Gastrocnemius medialis (tissue), 4 donors: Measurements from ENCODE around the gene MYT1. TPM values are rescaled to one million over a fixed set of nuclear protein-coding genes. Genes with fewer than 3 reads are reported as not detected.

Experiments
- ATAC-seq, 2 donors: fragments of 150-250 bp; one replicate each; pipeline ENCODE4 v1.9.1; 2016
- DNase-seq, 2 donors: peaks; one replicate each; pipeline ENCODE4 v3.0.0-alpha.2; 2019
- H3K27ac ChIP-seq, 4 donors: fragments of 200-600 bp; sonication (generic); 1 replicate in 1 of 4; 2 replicates in 3 of 4; pipeline ENCODE4 v1.5.1; 2016 to 2018; ENCODE audit warnings: mild to moderate bottlenecking in 2 of 4, moderate library complexity in 1 of 4
- H3K27me3 ChIP-seq, 3 donors: fragments of 200-600 bp; sonication (generic) in 2 of 3; 1 replicate in 1 of 3; 2 replicates in 2 of 3; pipeline versions ENCODE4 v1.5.1 to v1.6.0; 2016 to 2019; ENCODE audit warnings: mild to moderate bottlenecking in 1 of 3, moderate library complexity in 1 of 3
- H3K36me3 ChIP-seq, 2 donors: fragments of 200-600 bp; sonication (generic) in 1 of 2; one replicate each; pipeline ENCODE4 v1.5.1; 2017 to 2018
- H3K4me1 ChIP-seq, 2 donors: fragments of 200-600 bp; sonication (generic) in 1 of 2; one replicate each; pipeline ENCODE4 v1.5.1; 2016 to 2017; ENCODE audit warnings: mild to moderate bottlenecking in 2 of 2
- H3K4me3 ChIP-seq, 4 donors: fragments of 200-600 bp; sonication (generic) in 3 of 4; 1 replicate in 1 of 4; 2 replicates in 3 of 4; pipeline ENCODE4 v1.5.1; 2016 to 2019; ENCODE audit warnings: mild to moderate bottlenecking in 2 of 4
- H3K9me3 ChIP-seq, 3 donors: fragments of 200-600 bp; sonication (generic) in 2 of 3; 1 replicate in 1 of 3; 2 replicates in 2 of 3; pipeline ENCODE4 v1.5.1; 2016 to 2019
- CTCF ChIP-seq, 5 experiments: fragments of 450-650 bp in 3 of 5; fragments of 200-600 bp in 2 of 5; sonication (generic) in 2 of 5; IDR thresholded peaks in 4 of 5; conservative IDR thresholded peaks in 1 of 5; 1 replicate in 4 of 5; 2 replicates in 1 of 5; pipeline ENCODE4 v1.5.1; 2016 to 2019; ENCODE audit warnings: antibody characterized with exemption in 5 of 5, mild to moderate bottlenecking in 3 of 5, moderate library complexity in 3 of 5
- POLR2A ChIP-seq, 2 donors: fragments of 450-650 bp; IDR thresholded peaks; one replicate each; pipeline ENCODE4 v1.6.1; 2017; ENCODE audit warnings: antibody characterized with exemption in 2 of 2, mild to moderate bottlenecking in 2 of 2, moderate library complexity in 2 of 2
- in situ Hi-C, 4 donors: fragments of 200-750 bp; cut with MboI; loops; one replicate each; pipeline versions ENCODE4 v1.15.0 to v1.8.0; 2017; ENCODE audit warnings: low sequenced_read_pairs in 4 of 4
- intact Hi-C: fragments of 100-400 bp; cut with DNase I; formaldehyde crosslinking; loops from one replicate; pipeline ENCODE4 v1.15.1; 2023; ENCODE audit warnings: low total_unique reads
- total RNA-seq, 4 donors: library from RNA; depleted of rRNA; stranded (reverse); fragments of >200 nt; gene quantifications; one replicate each; pipeline versions ENCODE4 v1.1.0 to v1.2.3, GENCODE V29; 2016

Gene MYT1
- total RNA-seq, 4 donors from 2014 or later = not detected

DNA sequence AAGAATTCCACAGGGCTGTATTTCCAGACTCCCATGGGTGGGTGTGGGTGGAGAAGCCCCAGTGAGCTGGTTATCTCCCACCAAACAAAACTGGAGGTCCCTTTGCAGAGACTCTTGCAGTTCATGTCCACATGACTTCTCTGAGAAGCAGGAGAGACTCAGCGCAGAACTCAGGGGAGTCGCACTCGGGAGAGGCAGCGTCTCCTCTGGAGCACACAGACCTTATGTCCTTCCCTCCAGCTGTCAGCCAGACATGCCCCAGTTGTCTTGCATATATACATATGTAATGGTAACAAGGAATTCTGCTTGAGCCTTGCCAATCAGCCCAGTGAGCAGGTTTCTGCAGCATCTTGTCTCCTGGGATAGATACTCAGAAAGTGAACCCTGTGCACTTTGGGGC is 23.8 kb downstream of the MYT1 start:
- no peak for TF ChIP-seq CTCF (IDR thresholded peaks at IDR 0.05 in 4 of 5, conservative IDR thresholded peaks at IDR 0.05 in 1 of 5)
- no peak for TF ChIP-seq POLR2A (IDR thresholded peaks at IDR 0.05)
- Histone ChIP-seq H3K4me3 (no peak overlapping the region), H3K27ac (no peak overlapping the region), H3K4me1 (no peaks in the 10 kb centered on the region), H3K36me3 (no peaks in the 10 kb centered on the region), H3K27me3 (peaks cover 7 to 9% (median 7%) of the 10 kb centered on the region in 3 donors), H3K9me3 (no peaks in the 10 kb centered on the region)
- DNase-seq (no peak), ATAC-seq (no peak)
- intact Hi-C loops (no loop called here), in situ Hi-C loops (no loop called here)

- peaks cover 7 to 9% (median 8%) of the 10 kb centered on the region in 3 donors for H3K27me3 ChIP-seq
- H3K4me3 ChIP-seq = no peak overlapping the region
- in situ Hi-C loops = no loop called here
- no peak overlapping the region for H3K27ac ChIP-seq
- no peaks in the 10 kb centered on the region for H3K4me1 ChIP-seq
- H3K36me3 ChIP-seq = no peaks in the 10 kb centered on the region
- intact Hi-C loops = no loop called here
- DNase-seq (no peak), ATAC-seq (no peak)
- TF ChIP-seq CTCF (IDR thresholded peaks at IDR 0.05 in 4 of 5, conservative IDR thresholded peaks at IDR 0.05 in 1 of 5) = no peak
- TF ChIP-seq POLR2A (IDR thresholded peaks at IDR 0.05) = no peak
- no peaks in the 10 kb centered on the region for H3K9me3 ChIP-seq
Observed at GRCh38 chr20:64188682-64189529, 24.7 kb downstream of the MYT1 start.

GRCh38 chr20:64189530-64189966 is 25.3 kb downstream of the MYT1 start:
- no peak for TF ChIP-seq POLR2A (IDR thresholded peaks at IDR 0.05)
- TF ChIP-seq CTCF (IDR thresholded peaks at IDR 0.05 in 4 of 5, conservative IDR thresholded peaks at IDR 0.05 in 1 of 5) = no peak
- Histone ChIP-seq H3K27ac (no peak overlapping the region), H3K9me3 (no peaks in the 10 kb centered on the region), H3K36me3 (no peaks in the 10 kb centered on the region), H3K27me3 (peaks cover 7 to 9% (median 9%) of the 10 kb centered on the region in 3 donors), H3K4me1 (no peaks in the 10 kb centered on the region), H3K4me3 (no peak overlapping the region)
- DNase-seq (no peak), ATAC-seq (no peak)
- in situ Hi-C loops = no loop called here
- intact Hi-C loops = no loop called here

DNA sequence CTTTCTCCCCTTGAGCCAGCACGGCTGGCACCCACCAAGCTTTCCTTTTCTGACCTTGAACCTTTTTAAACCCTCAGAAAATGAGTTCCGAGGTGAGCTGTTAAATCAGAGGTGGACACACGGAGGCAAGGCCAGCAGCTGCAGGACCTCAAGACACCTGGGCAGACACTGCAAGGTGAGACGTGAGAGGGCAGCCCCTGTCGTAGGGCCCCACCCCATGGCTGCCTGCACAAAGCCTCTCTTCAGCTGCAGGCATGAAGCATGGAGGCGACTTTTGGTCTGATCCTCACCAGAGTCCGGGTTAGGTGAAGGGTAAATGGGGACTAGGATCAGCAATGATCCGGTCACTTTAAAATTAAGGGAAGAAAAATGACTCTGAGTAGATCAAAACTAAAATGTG is 25.7 kb downstream of the MYT1 start:
- no peak overlapping the region for H3K4me3 ChIP-seq
- H3K27ac ChIP-seq = no peak overlapping the region
- H3K9me3 ChIP-seq = no peaks in the 10 kb centered on the region
- peaks cover 6 to 9% (median 7%) of the 10 kb centered on the region in 3 donors for H3K27me3 ChIP-seq
- H3K4me1 ChIP-seq = no peaks in the 10 kb centered on the region
- no peaks in the 10 kb centered on the region for H3K36me3 ChIP-seq
- intact Hi-C loops = no loop called here
- ATAC-seq (no peak), DNase-seq (no peak)
- no peak for TF ChIP-seq CTCF (IDR thresholded peaks at IDR 0.05 in 4 of 5, conservative IDR thresholded peaks at IDR 0.05 in 1 of 5)
- no peak for TF ChIP-seq POLR2A (IDR thresholded peaks at IDR 0.05)
- in situ Hi-C loops = no loop called here
